Natural killer cell (primary cell): ENCODE results near the gene CAMK4. TPM values are rescaled to one million over a fixed set of nuclear protein-coding genes. Genes with fewer than 3 reads are reported as not detected.

Experiments used
- ATAC-seq, 3 donors: fragments of 150-1000 bp in 2 of 3; fragments of 200-7000 bp in 1 of 3; cut with Tn5 transposase; 1 replicate in 1 of 3; 2 replicates in 2 of 3; pipeline ENCODE4 v1.10.0; 2021; ENCODE audit warnings: mild to moderate bottlenecking in 2 of 3, moderate library complexity in 2 of 3
- DNase-seq, 2 donors: peaks; one replicate each; pipeline versions ENCODE4 v3.0.0 to v3.0.0-alpha.2; 2013 to 2021; ENCODE audit warnings: mixed read lengths in 1 of 2
- H3K27ac ChIP-seq: one replicate; pipeline ENCODE4 v1.5.1; 2013; ENCODE audit warnings: mild to moderate bottlenecking, low read length
- H3K27me3 ChIP-seq: one replicate; pipeline ENCODE4 v1.6.1; 2013; ENCODE audit warnings: low read length; ENCODE audit not compliant: control insufficient read depth, insufficient read depth
- H3K36me3 ChIP-seq: one replicate; pipeline ENCODE4 v1.6.1; 2013; ENCODE audit warnings: low read length; ENCODE audit not compliant: control insufficient read depth, insufficient read depth
- H3K4me1 ChIP-seq: one replicate; pipeline ENCODE4 v1.6.1; 2013; ENCODE audit warnings: low read length; ENCODE audit not compliant: control insufficient read depth, insufficient read depth
- H3K4me3 ChIP-seq: one replicate; pipeline ENCODE4 v1.5.1; 2013; ENCODE audit warnings: low read length
- H3K9me3 ChIP-seq: one replicate; pipeline ENCODE4 v1.6.1; 2013; ENCODE audit warnings: low read length; ENCODE audit not compliant: control insufficient read depth, insufficient read depth
- H3K27ac Mint-ChIP-seq, 2 donors: one replicate each; pipeline ENCODE4 v1.8.0; 2022; ENCODE audit warnings: mild to moderate bottlenecking in 2 of 2, mixed read lengths in 2 of 2, moderate library complexity in 1 of 2
- H3K27me3 Mint-ChIP-seq, 2 donors: one replicate each; pipeline ENCODE4 v1.8.0; 2022; ENCODE audit warnings: low read depth in 2 of 2, mixed read lengths in 2 of 2
- H3K36me3 Mint-ChIP-seq: one replicate; pipeline ENCODE4 v1.8.0; 2022; ENCODE audit warnings: mixed read lengths
- H3K4me1 Mint-ChIP-seq, 2 donors: one replicate each; pipeline ENCODE4 v1.8.0; 2022; ENCODE audit warnings: mixed read lengths in 2 of 2
- H3K4me3 Mint-ChIP-seq: one replicate; pipeline ENCODE4 v1.8.0; 2022; ENCODE audit warnings: mild to moderate bottlenecking, moderate library complexity, mixed read lengths
- H3K9me3 Mint-ChIP-seq, 2 donors: one replicate each; pipeline ENCODE4 v1.8.0; 2022; ENCODE audit warnings: mixed read lengths in 2 of 2
- WGBS: methylation state at CpG from one replicate; pipeline ENCODE4 v1.1.7; 2013; ENCODE audit warnings: missing lambda C conversion rate; ENCODE audit not compliant: insufficient coverage; 5-methylcytosine and 5-hydroxymethylcytosine counted together
- intact Hi-C: fragments of 100-400 bp; cut with micrococcal nuclease; formaldehyde crosslinking; loops from one replicate; pipeline ENCODE4 v1.14.2; 2022
- total RNA-seq, 4 donors: library from RNA; stranded (reverse); fragments of 120-200 nt in 1 of 4; gene quantifications; one replicate each; pipeline versions ENCODE4 v1.2.3 to v1.2.4, GENCODE V29; 2013 to 2022
- TF ChIP-seq, protein P1 (sequence below): fragments of 200-600 bp; IDR thresholded peaks from one replicate; pipeline ENCODE4 v1.8.0; 2022; ENCODE audit warnings: antibody characterized with exemption

CAMK4 gene
- total RNA-seq, 3 donors from 2014 or later (not counting 1 experiment from before 2014, with no cell fraction given) = 0.80 to 7.9 (median 7.2) TPM

DNA sequence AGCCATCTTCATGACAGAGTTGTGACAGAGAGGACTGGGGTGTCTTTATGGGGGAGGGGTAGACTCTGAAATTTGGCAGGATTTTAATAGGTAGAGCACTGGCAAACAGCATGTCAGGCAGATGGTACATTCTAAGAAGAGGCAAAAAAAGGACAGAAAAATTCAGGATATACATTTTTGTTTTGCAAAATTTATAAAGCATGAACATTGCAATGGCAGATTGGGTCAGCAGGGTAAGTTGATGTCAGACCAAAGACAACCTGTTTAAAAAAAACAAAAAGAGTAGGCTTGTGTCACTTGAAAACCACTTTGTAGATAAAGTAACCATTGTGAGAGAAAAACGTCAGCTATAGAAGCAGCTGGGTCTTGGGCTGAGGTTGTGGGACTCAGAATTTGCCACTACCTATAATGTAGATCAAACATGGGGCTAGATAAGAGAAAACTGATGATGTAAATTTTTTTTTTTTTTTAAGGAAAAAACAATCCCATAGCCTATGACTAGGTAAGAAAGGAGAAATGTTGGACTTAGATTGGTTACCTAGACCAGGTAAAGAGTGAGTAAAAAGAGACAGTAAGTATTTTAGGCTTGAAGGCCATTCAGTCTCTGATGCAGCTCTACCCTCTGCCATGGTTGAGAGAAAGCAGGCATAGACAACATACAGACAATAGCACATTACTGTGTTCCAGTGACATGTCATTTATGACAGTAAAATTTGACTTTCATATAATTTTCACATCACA is 8.3 kb downstream of the CAMK4 start:
- H3K27ac ChIP-seq = no peak overlapping the region
- Mint-ChIP-seq H3K4me1 (peaks cover 0 to 15% of the 10 kb centered on the region in 2 donors), H3K9me3 (no peaks in the 10 kb centered on the region), H3K36me3 (no peaks in the 10 kb centered on the region), H3K27ac (no peak overlapping the region), H3K4me3 (no peak overlapping the region), H3K27me3 (peaks cover 5 to 9% of the 10 kb centered on the region in 2 donors)
- WGBS = 33% methylated on average over 1 of the region's 1 CpG
- intact Hi-C loops = no loop called here
- no peak overlapping the region for H3K4me3 ChIP-seq
- DNase-seq (peak in 1 of 2 donors; percentile 67), ATAC-seq (peak in 1 of 3 donors; percentile 48)
- H3K4me1 ChIP-seq = peaks cover 20% of the 10 kb centered on the region
- no peaks in the 10 kb centered on the region for H3K36me3 ChIP-seq
- H3K27me3 ChIP-seq = no peaks in the 10 kb centered on the region
- TF ChIP-seq, protein P1, sequence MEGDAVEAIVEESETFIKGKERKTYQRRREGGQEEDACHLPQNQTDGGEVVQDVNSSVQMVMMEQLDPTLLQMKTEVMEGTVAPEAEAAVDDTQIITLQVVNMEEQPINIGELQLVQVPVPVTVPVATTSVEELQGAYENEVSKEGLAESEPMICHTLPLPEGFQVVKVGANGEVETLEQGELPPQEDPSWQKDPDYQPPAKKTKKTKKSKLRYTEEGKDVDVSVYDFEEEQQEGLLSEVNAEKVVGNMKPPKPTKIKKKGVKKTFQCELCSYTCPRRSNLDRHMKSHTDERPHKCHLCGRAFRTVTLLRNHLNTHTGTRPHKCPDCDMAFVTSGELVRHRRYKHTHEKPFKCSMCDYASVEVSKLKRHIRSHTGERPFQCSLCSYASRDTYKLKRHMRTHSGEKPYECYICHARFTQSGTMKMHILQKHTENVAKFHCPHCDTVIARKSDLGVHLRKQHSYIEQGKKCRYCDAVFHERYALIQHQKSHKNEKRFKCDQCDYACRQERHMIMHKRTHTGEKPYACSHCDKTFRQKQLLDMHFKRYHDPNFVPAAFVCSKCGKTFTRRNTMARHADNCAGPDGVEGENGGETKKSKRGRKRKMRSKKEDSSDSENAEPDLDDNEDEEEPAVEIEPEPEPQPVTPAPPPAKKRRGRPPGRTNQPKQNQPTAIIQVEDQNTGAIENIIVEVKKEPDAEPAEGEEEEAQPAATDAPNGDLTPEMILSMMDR = no peak
- no peaks in the 10 kb centered on the region for H3K9me3 ChIP-seq

- ATAC-seq = no peak
- no peaks in the 10 kb centered on the region for H3K36me3 Mint-ChIP-seq
- H3K4me3 Mint-ChIP-seq = no peak overlapping the region
- H3K36me3 ChIP-seq = no peaks in the 10 kb centered on the region
- WGBS = 24% methylated on average over 2 of the region's 2 CpGs
- H3K4me3 ChIP-seq = no peak overlapping the region
- H3K4me1 Mint-ChIP-seq = peaks cover 0 to 10% of the 10 kb centered on the region in 2 donors
- intact Hi-C loops = no loop called here
- peak in 1 of 2 donors; percentile 51 for DNase-seq
- no peaks in the 10 kb centered on the region for H3K9me3 Mint-ChIP-seq
- H3K27me3 Mint-ChIP-seq = peaks cover 4 to 6% of the 10 kb centered on the region in 2 donors
- peaks cover 19% of the 10 kb centered on the region for H3K4me1 ChIP-seq
- no peaks in the 10 kb centered on the region for H3K27me3 ChIP-seq
- H3K27ac ChIP-seq = no peak overlapping the region
- H3K9me3 ChIP-seq = no peaks in the 10 kb centered on the region
- TF ChIP-seq, protein P1 = no peak
- H3K27ac Mint-ChIP-seq = no peak overlapping the region
Measured at GRCh38 chr5:111233052-111233374, 8.8 kb downstream of the CAMK4 start.

DNA sequence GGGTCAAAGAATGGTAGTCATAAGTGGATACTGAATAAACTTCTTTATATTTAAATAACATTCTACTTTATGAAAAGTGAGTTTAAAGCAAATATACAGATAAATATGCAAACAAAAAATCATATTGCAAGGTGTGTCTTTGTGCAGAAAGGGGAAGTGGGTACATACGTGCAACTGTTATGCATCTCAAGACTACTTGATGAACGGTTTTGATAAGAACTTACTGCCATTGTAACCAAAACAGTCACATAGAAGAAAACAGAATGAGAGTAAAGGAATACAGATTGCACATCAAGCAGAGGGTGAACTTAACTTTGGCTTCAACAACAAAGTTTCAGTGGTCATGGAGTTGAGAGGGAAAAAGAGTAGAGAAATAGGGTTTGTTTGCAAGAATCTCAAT is 9.9 kb downstream of the CAMK4 start:
- 21% methylated on average over 2 of the region's 2 CpGs for WGBS
- Mint-ChIP-seq H3K9me3 (no peaks in the 10 kb centered on the region), H3K27me3 (peaks cover 4 to 6% of the 10 kb centered on the region in 2 donors), H3K27ac (no peak overlapping the region), H3K36me3 (no peaks in the 10 kb centered on the region), H3K4me3 (no peak overlapping the region), H3K4me1 (peaks cover 0 to 10% of the 10 kb centered on the region in 2 donors)
- DNase-seq (peak in 1 of 2 donors; percentile 59), ATAC-seq (no peak)
- peaks cover 18% of the 10 kb centered on the region for H3K4me1 ChIP-seq
- intact Hi-C loops = no loop called here
- TF ChIP-seq, protein P1 = no peak
- no peaks in the 10 kb centered on the region for H3K27me3 ChIP-seq
- H3K27ac ChIP-seq = no peak overlapping the region
- no peaks in the 10 kb centered on the region for H3K9me3 ChIP-seq
- H3K36me3 ChIP-seq = no peaks in the 10 kb centered on the region
- no peak overlapping the region for H3K4me3 ChIP-seq

DNA sequence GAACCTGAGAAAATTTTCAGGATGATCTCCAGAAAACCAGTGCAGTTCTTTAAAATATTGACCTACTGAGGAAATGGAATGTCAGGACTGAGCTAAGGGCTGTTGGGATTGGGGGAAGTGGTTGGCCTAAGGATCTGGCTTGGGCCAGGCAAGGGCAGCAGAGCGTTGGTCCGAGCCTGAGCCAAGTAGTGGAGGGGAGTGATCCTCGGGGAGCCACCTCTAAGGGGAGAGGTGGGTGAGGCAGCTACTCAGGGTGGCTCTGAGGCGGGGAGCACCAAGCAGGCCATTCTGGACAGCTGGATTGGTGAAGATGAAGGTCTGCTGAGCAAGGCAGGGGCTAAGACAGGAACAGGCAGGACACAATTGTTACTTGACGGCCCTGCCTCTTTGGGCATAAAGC is 11.5 kb downstream of the CAMK4 start:
- Histone ChIP-seq H3K36me3 (no peaks in the 10 kb centered on the region), H3K9me3 (no peaks in the 10 kb centered on the region), H3K4me3 (no peak overlapping the region), H3K27me3 (no peaks in the 10 kb centered on the region), H3K4me1 (peaks cover 11% of the 10 kb centered on the region), H3K27ac (no peak overlapping the region)
- H3K36me3 Mint-ChIP-seq = no peaks in the 10 kb centered on the region
- no peak overlapping the region for H3K27ac Mint-ChIP-seq
- peak in 1 of 2 donors; percentile 8 for DNase-seq
- intact Hi-C loops = no loop called here
- H3K4me3 Mint-ChIP-seq = no peak overlapping the region
- ATAC-seq = no peak
- WGBS = 96% methylated on average over 5 of the region's 5 CpGs
- H3K27me3 Mint-ChIP-seq = peaks cover 4 to 7% of the 10 kb centered on the region in 2 donors
- H3K9me3 Mint-ChIP-seq = no peaks in the 10 kb centered on the region
- TF ChIP-seq, protein P1 = no peak
- H3K4me1 Mint-ChIP-seq = no peaks in the 10 kb centered on the region
